CD4-positive, CD25-positive, alpha-beta regulatory T cell (primary cell): ENCODE results near the gene ARHGAP23. TPM values are rescaled to one million over a fixed set of nuclear protein-coding genes. Genes with fewer than 3 reads are reported as not detected.

ENCODE experiments used
- ATAC-seq, 2 donors: fragments of 150-1000 bp; cut with Tn5 transposase; one replicate each; pipeline ENCODE4 v1.10.0; 2021; ENCODE audit warnings: low read depth in 2 of 2, moderate number of reproducible peaks in 2 of 2, moderate library complexity in 1 of 2
- DNase-seq, 3 donors: peaks; one replicate each; pipeline versions ENCODE4 v3.0.0 to v3.0.0-alpha.2; 2012 to 2022; ENCODE audit warnings: mixed read lengths in 1 of 3
- H3K27ac ChIP-seq: one replicate; pipeline ENCODE4 v1.7.0; 2013; ENCODE audit warnings: mild to moderate bottlenecking, low read length; ENCODE audit not compliant: insufficient read depth, poor library complexity, severe bottlenecking
- H3K27me3 ChIP-seq: one replicate; pipeline ENCODE4 v1.7.0; 2013; ENCODE audit warnings: low read length; ENCODE audit not compliant: control insufficient read depth, insufficient read depth
- H3K36me3 ChIP-seq: one replicate; pipeline ENCODE4 v1.7.0; 2013; ENCODE audit warnings: mild to moderate bottlenecking, low read length, moderate library complexity; ENCODE audit not compliant: control insufficient read depth, insufficient read depth
- H3K4me1 ChIP-seq: 2 replicates; pipeline ENCODE4 v1.7.0; 2013; ENCODE audit warnings: mild to moderate bottlenecking, low read length; ENCODE audit not compliant: insufficient read depth, control insufficient read depth, poor library complexity, severe bottlenecking
- H3K4me3 ChIP-seq: one replicate; pipeline ENCODE4 v1.7.0; 2013; ENCODE audit warnings: low read depth, mild to moderate bottlenecking, low read length, moderate library complexity
- H3K9me3 ChIP-seq, 2 experiments: 1 replicate in 1 of 2; 2 replicates in 1 of 2; pipeline ENCODE4 v1.7.0; 2013; ENCODE audit warnings: low read length in 2 of 2, mild to moderate bottlenecking in 1 of 2, moderate library complexity in 1 of 2; ENCODE audit not compliant: control insufficient read depth in 2 of 2
- H3K27ac Mint-ChIP-seq, 3 donors: one replicate each; pipeline ENCODE4 v1.8.0; 2020 to 2022; ENCODE audit warnings: mild to moderate bottlenecking in 3 of 3, mixed read lengths in 3 of 3, moderate library complexity in 2 of 3
- H3K27me3 Mint-ChIP-seq: one replicate; pipeline ENCODE4 v1.8.0; 2022; ENCODE audit warnings: mild to moderate bottlenecking, mixed read lengths
- H3K36me3 Mint-ChIP-seq: one replicate; pipeline ENCODE4 v1.8.0; 2020; ENCODE audit warnings: mixed read lengths
- H3K4me1 Mint-ChIP-seq, 4 donors: one replicate each; pipeline ENCODE4 v1.8.0; 2020 to 2022; ENCODE audit warnings: mixed read lengths in 4 of 4, mild to moderate bottlenecking in 1 of 4
- H3K4me3 Mint-ChIP-seq, 4 donors: one replicate each; pipeline ENCODE4 v1.8.0; 2020 to 2022; ENCODE audit warnings: mild to moderate bottlenecking in 4 of 4, mixed read lengths in 4 of 4, moderate library complexity in 3 of 4
- H3K9me3 Mint-ChIP-seq, 7 donors: one replicate each; pipeline ENCODE4 v1.8.0; 2020 to 2022; ENCODE audit warnings: mixed read lengths in 7 of 7, mild to moderate bottlenecking in 3 of 7, moderate library complexity in 2 of 7
- polyA plus RNA-seq, 4 donors: library from polyadenylated mRNA; unstranded; fragments of 300-500 nt; fragmentation: Illumina TruSeq; gene quantifications; one replicate each; pipeline ENCODE4 v1.2.3, GENCODE V29; 2021
- total RNA-seq: library from RNA; stranded (reverse); gene quantifications from one replicate; pipeline ENCODE4 v1.2.3, GENCODE V29; 2022

ARHGAP23 gene
- total and polyA plus RNA-seq, 5 donors from 2014 or later = 0.22 to 2.3 (median 0.30) TPM; not detected in 2

DNA sequence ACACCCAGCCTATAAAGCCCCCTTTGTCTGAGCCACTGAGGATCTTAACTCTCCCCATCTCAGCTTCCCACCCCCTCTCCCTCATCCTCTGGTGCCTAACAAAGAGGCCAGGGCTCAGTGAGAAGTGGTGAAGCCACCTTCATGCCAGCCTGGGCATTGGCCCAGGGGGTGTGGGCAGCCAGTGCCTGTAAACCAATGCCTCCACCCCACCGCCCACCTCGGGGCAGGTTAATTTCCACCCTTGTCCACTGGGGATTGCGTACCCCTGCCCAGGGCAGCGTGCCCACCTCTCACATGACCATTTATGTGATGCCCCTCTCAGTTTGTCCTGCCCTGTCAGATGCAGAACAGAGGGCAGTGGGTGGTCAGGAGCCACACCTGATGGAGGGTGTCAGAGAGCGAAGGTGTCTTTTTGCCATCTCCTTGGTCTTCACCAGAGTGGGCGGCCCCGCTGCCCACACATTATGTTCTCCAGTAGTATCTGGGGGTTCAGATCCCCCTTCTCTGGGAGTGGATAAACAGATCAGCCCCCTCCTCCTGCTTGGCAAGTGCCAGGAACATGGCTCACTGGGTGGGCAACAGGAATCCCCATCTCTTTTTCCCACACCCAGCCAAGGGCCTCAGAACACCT lies 10.1 kb upstream of the ARHGAP23 start:
- Mint-ChIP-seq H3K4me3 (no peak overlapping the region), H3K27me3 (peaks cover 62% of the 10 kb centered on the region), H3K27ac (no peak overlapping the region)

DNA sequence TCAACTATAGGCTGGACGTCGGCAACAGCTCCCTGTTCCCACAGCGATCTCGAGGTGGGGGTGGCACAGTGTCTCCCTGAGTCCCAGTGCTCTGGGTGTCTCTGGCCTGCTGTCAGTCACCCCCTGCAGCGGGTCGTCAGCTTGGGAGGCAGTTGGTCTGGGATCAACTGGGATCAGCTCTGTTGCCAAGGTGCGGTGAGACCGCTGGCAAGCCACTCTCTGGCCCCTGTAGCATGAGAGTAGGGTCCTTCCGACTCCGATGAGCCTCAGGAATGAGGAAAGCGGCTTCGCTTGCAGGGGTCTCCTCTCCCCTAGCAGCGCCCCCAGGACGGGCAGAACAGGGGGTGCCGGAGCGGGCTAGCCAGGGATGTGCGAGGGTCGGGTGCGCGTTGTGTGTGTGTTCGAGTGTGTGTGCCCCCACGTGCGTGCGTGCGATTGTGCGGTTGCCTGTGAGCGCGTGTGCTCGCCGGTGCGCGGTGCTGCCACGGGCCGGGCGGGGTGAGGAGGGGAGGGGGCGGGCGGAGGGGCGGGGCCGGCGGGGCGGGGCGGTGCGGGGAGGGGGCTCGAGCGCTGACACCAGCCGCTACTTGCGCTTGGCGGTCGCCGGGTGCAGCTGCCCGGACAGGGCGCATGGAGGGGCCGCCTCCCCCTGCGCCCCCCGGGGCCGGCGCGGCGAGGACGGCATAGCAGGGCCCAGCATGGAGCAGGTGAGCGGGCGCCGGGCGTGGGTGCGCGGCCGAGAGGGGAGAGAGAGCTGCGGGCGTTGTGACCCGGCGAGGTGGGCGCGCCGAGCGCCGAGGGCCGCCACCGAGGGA lies 9.4 kb upstream of the ARHGAP23 start:
- no peak for DNase-seq
- H3K4me1 Mint-ChIP-seq = peaks cover 0 to 11% (median 2%) of the 10 kb centered on the region in 4 donors
- H3K36me3 Mint-ChIP-seq = no peaks in the 10 kb centered on the region
- H3K4me1 ChIP-seq = peaks cover 15% of the 10 kb centered on the region
- peaks cover 0 to 2% (median 0%) of the 10 kb centered on the region in 7 donors for H3K9me3 Mint-ChIP-seq
- peak overlapping the region in 1 of 4 donors; percentile 50 for H3K4me3 Mint-ChIP-seq
- no peaks in the 10 kb centered on the region for H3K36me3 ChIP-seq
- ATAC-seq = no peak
- H3K27ac Mint-ChIP-seq = no peak overlapping the region
- peaks cover 68% of the 10 kb centered on the region for H3K27me3 Mint-ChIP-seq
- H3K9me3 ChIP-seq = no peaks in the 10 kb centered on the region
- H3K27ac ChIP-seq = no peak overlapping the region
- H3K27me3 ChIP-seq = peaks cover 8% of the 10 kb centered on the region
- no peak overlapping the region for H3K4me3 ChIP-seq

More for the DNA sequence above, 10.1 kb upstream of the ARHGAP23 start:
- H3K27me3 ChIP-seq = peaks cover 8% of the 10 kb centered on the region
- no peak overlapping the region for H3K27ac ChIP-seq
- no peak overlapping the region for H3K4me3 ChIP-seq
- H3K9me3 Mint-ChIP-seq = peaks cover 0 to 2% (median 0%) of the 10 kb centered on the region in 7 donors
- peaks cover 15% of the 10 kb centered on the region for H3K4me1 ChIP-seq
- no peaks in the 10 kb centered on the region for H3K36me3 ChIP-seq
- no peaks in the 10 kb centered on the region for H3K36me3 Mint-ChIP-seq
- no peaks in the 10 kb centered on the region for H3K9me3 ChIP-seq
- no peak for ATAC-seq
- DNase-seq = no peak
- peaks cover 0 to 11% (median 1%) of the 10 kb centered on the region in 4 donors for H3K4me1 Mint-ChIP-seq

DNA sequence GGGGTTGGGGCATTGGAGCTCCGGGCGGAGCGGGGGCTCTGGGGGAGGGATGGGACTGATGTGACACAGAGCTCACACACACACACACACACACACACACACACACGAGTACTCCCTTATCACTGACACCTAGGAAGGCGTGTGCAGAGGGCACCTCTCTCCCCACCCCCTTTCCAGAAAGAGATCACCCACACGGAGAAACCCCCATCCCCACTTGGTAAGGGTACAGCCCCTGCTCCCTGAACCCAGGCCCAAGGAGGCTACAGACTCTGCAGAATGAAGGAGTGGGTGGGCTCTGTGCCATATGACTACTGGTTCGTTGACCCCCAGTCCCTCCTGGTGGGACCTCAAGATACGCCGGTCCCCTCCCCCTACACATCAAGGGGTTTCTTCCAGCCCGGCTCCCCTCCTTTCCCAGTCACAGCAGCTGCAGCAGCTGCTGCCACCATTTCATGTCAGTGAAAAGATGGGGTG lies 8.7 kb upstream of the ARHGAP23 start:
- no peaks in the 10 kb centered on the region for H3K36me3 ChIP-seq
- Mint-ChIP-seq H3K4me1 (peaks cover 0 to 10% (median 2%) of the 10 kb centered on the region in 4 donors), H3K27ac (no peak overlapping the region), H3K36me3 (no peaks in the 10 kb centered on the region), H3K9me3 (peaks cover 0 to 2% (median 0%) of the 10 kb centered on the region in 7 donors), H3K27me3 (peaks cover 70% of the 10 kb centered on the region), H3K4me3 (no peak overlapping the region)
- H3K4me3 ChIP-seq = no peak overlapping the region
- no peak overlapping the region for H3K27ac ChIP-seq
- H3K9me3 ChIP-seq = no peaks in the 10 kb centered on the region
- no peak for DNase-seq
- ATAC-seq = no peak
- H3K4me1 ChIP-seq = peaks cover 14% of the 10 kb centered on the region
- H3K27me3 ChIP-seq = peaks cover 8% of the 10 kb centered on the region

DNA sequence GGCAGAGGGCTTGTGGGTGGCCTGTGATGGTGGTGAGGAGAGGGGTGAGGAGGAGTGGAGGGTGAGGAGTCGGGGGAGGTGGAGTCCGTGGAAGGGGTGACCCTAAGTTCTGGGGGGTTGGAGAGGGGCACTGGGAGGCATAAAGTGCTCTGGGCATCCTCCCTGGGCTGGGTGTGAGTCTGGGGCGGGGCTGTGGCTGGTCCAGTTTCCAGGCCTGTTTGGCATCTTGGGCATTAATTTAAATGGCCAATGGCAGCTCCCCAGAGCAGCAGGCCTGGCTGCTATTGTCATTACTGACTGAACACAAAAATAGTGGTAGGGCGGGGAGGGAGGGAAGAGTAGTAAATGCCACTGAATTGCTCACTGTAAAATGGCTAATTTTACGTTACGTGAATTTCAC lies 7.7 kb upstream of the ARHGAP23 start:
- H3K27me3 Mint-ChIP-seq = peaks cover 70% of the 10 kb centered on the region
- H3K27ac ChIP-seq = no peak overlapping the region
- no peaks in the 10 kb centered on the region for H3K36me3 ChIP-seq
- DNase-seq = no peak
- no peak overlapping the region for H3K27ac Mint-ChIP-seq
- peaks cover 0 to 5% (median 2%) of the 10 kb centered on the region in 4 donors for H3K4me1 Mint-ChIP-seq
- ATAC-seq = no peak
- H3K36me3 Mint-ChIP-seq = no peaks in the 10 kb centered on the region
- H3K4me1 ChIP-seq = peaks cover 6% of the 10 kb centered on the region
- H3K9me3 Mint-ChIP-seq = peaks cover 0 to 2% (median 0%) of the 10 kb centered on the region in 7 donors
- no peak overlapping the region for H3K4me3 Mint-ChIP-seq
- H3K9me3 ChIP-seq = no peaks in the 10 kb centered on the region
- H3K27me3 ChIP-seq = peaks cover 8% of the 10 kb centered on the region
- H3K4me3 ChIP-seq = no peak overlapping the region

DNA sequence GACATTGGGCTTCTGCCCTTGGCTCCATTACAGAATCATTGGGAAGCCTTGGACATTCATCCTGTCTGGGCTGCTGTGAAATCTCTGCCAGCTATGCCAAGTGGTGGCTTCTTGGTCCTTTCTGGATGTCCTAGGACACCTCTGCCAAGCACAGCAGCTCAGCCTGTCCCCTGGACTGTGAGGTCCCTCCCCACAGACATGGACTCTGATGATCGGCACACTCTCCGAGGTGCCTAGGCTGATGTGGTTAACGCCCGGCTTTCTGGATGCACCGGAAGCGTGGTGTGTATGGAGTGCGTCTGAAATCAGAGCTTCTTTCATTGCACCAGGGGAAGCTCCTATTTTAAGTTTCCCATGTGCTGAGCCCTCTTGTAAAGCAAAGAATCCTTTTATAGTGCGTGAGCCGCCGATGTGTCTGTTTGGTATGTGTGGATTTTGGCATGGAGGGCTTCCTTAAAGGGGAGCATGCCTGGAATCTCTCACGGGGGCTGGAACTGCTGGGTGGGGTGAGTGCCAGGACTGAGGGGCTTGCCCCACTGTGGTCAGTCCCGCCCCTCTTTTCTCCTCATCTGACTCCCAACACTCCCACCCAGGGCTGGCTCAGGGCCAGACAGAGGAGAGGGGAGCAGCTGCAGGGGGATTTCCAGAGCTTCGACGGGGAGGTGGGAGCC lies 7.0 kb upstream of the ARHGAP23 start:
- DNase-seq = no peak
- peaks cover 70% of the 10 kb centered on the region for H3K27me3 Mint-ChIP-seq
- peaks cover 8% of the 10 kb centered on the region for H3K27me3 ChIP-seq
- no peaks in the 10 kb centered on the region for H3K36me3 Mint-ChIP-seq
- no peaks in the 10 kb centered on the region for H3K36me3 ChIP-seq
- H3K4me1 ChIP-seq = peaks cover 6% of the 10 kb centered on the region
- H3K4me3 ChIP-seq = no peak overlapping the region
- H3K4me1 Mint-ChIP-seq = peaks cover 0 to 5% (median 2%) of the 10 kb centered on the region in 4 donors
- no peak for ATAC-seq
- no peak overlapping the region for H3K27ac ChIP-seq
- no peak overlapping the region for H3K27ac Mint-ChIP-seq
- H3K9me3 ChIP-seq = no peaks in the 10 kb centered on the region
- peaks cover 0 to 2% (median 0%) of the 10 kb centered on the region in 7 donors for H3K9me3 Mint-ChIP-seq
- H3K4me3 Mint-ChIP-seq = no peak overlapping the region

DNA sequence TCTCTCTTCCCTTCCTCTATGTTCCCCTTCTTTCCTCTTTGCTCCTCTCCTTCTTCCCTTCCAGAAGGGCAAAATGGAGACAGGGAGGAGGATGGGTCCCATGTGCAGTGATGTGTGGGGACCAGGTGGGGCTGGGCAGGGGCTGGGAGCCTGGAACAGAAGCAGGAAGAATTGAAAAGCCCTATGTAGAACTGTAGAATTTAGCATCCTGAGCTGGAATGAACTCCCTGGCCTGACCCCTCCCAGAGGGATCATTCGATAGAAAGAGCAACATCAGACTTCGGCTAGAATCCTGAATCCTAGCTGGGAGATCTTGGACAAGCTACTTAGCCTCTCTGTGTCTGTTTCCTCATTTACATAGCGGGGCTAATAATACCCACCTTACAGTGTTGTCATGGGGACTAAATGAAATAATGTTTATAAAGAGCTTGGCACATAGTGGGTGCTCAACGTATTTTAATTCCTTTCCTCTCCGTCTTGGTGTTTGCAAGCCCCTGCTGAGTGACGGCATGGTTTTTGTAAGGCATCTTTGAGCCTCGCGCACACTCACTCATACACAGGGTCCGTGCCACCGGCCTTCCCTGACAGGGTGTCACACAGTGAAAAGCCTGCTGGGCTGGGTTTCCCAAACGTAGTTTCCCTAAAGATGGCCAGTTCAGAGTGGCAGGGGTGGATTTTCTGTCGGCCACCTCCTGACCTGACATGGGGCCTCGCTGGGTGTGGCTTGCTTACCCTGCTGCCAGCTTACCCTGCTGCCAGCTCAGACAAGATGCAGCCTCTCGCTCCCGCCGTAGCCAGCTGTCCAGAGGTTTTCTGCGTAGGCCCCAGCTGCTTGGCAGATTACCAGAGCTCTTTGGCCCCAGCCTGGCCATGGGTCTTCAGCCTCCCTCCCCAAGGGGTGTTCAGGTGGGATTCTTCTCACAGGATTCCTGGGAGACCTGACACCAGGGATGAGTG lies 6.1 kb upstream of the ARHGAP23 start:
- peaks cover 66% of the 10 kb centered on the region for H3K27me3 Mint-ChIP-seq

More for the DNA sequence above, 6.1 kb upstream of the ARHGAP23 start:
- peaks cover 0 to 2% (median 0%) of the 10 kb centered on the region in 7 donors for H3K9me3 Mint-ChIP-seq
- H3K27ac Mint-ChIP-seq = no peak overlapping the region
- no peaks in the 10 kb centered on the region for H3K36me3 Mint-ChIP-seq
- H3K4me1 Mint-ChIP-seq = peaks cover 0 to 9% (median 3%) of the 10 kb centered on the region in 4 donors
- Histone ChIP-seq H3K27me3 (peaks cover 12% of the 10 kb centered on the region), H3K27ac (no peak overlapping the region), H3K9me3 (no peaks in the 10 kb centered on the region), H3K36me3 (no peaks in the 10 kb centered on the region), H3K4me3 (no peak overlapping the region), H3K4me1 (peaks cover 6% of the 10 kb centered on the region)
- ATAC-seq (no peak), DNase-seq (no peak)
- no peak overlapping the region for H3K4me3 Mint-ChIP-seq
